ENCODE data around the gene SFMBT2. TPM values are rescaled to one million over a fixed set of nuclear protein-coding genes. Genes with fewer than 3 reads are reported as not detected.

Gene SFMBT2
- total RNA-seq, 1 donor from 2014 or later: 7.0 TPM

DNA sequence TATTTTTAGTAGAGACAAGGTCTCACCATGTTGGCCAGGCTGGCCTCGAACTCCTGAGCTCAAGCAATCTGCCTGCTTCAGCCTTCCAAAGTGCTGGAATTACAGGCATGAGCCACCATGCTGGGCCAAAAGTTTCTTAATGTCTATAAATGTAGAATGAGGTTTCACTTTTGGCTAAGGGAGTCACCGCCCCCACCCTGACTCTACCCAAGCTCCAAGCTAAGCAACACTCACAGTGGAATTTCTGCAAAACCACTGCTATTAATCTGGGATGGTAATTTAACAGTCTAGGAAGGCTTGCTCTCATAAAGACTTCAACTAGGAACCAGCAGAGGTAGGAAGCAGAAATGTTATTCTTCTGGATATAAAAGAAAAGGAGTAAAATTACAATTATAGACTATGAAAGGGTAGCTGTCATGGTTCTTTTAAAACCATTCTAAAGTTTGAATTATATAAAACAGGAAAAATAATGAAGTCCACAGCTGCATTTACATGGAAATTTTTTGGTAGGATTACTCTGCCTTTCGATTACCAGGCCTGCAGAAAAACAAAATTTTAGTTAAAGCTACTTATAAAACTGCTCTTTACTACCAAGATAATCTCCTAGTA lies 211.6 kb downstream of the SFMBT2 start:
- peaks cover 6% of the 10 kb centered on the region for H3K9me3 Mint-ChIP-seq
- no peaks in the 10 kb centered on the region for H3K4me1 Mint-ChIP-seq
- TF ChIP-seq, protein P1, sequence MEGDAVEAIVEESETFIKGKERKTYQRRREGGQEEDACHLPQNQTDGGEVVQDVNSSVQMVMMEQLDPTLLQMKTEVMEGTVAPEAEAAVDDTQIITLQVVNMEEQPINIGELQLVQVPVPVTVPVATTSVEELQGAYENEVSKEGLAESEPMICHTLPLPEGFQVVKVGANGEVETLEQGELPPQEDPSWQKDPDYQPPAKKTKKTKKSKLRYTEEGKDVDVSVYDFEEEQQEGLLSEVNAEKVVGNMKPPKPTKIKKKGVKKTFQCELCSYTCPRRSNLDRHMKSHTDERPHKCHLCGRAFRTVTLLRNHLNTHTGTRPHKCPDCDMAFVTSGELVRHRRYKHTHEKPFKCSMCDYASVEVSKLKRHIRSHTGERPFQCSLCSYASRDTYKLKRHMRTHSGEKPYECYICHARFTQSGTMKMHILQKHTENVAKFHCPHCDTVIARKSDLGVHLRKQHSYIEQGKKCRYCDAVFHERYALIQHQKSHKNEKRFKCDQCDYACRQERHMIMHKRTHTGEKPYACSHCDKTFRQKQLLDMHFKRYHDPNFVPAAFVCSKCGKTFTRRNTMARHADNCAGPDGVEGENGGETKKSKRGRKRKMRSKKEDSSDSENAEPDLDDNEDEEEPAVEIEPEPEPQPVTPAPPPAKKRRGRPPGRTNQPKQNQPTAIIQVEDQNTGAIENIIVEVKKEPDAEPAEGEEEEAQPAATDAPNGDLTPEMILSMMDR (conservative IDR thresholded peaks at IDR 0.05): no peak
- peaks cover 17% of the 10 kb centered on the region for H3K36me3 Mint-ChIP-seq (ENCODE audit: low read depth)
- no peak overlapping the region for H3K27ac Mint-ChIP-seq (ENCODE audit: unreplicated experiment)
- H3K4me3 Mint-ChIP-seq: no peak overlapping the region
- H3K27me3 Mint-ChIP-seq (ENCODE audit: low read depth): no peaks in the 10 kb centered on the region
- no peak for DNase-seq (ENCODE audit: low read depth, low spot score)

DNA sequence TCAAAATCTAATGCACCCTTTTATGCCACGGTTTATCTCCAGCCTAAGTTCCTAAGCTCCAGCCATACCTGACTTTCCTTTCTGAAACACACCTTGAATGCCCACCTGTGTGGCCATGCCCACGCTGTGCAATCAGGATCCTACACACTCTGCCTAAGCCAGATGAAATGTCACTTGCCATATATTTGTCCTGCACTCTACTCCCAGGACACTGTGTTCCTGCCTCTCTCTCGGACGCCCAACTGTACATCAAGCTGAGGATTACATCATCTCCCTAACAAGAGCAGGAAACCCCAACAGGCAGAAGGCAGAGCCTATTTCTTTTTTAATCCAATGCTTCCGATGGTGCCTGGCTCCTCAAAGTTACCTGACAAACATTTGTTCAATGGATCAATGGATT lies 214.6 kb downstream of the SFMBT2 start:
- no peaks in the 10 kb centered on the region for H3K27me3 Mint-ChIP-seq (ENCODE audit: low read depth)
- TF ChIP-seq, protein P1 (conservative IDR thresholded peaks at IDR 0.05): no peak
- H3K27ac Mint-ChIP-seq (ENCODE audit: unreplicated experiment): no peak overlapping the region
- H3K36me3 Mint-ChIP-seq (ENCODE audit: low read depth): peaks cover 17% of the 10 kb centered on the region
- no peak overlapping the region for H3K4me3 Mint-ChIP-seq
- DNase-seq (ENCODE audit: low read depth, low spot score): no peak
- no peaks in the 10 kb centered on the region for H3K4me1 Mint-ChIP-seq
- peaks cover 6% of the 10 kb centered on the region for H3K9me3 Mint-ChIP-seq

- Mint-ChIP-seq H3K27me3 (ENCODE audit: low read depth) (no peaks in the 10 kb centered on the region), H3K27ac (ENCODE audit: unreplicated experiment) (no peak overlapping the region), H3K4me3 (no peak overlapping the region), H3K4me1 (no peaks in the 10 kb centered on the region), H3K36me3 (ENCODE audit: low read depth) (peaks cover 19% of the 10 kb centered on the region), H3K9me3 (peaks cover 6% of the 10 kb centered on the region)
- DNase-seq (ENCODE audit: low read depth, low spot score): no peak
- TF ChIP-seq, protein P1 (conservative IDR thresholded peaks at IDR 0.05): no peak
These were observed 215.7 kb downstream of the SFMBT2 start for GRCh38 chr10:7195118-7195517.

DNA sequence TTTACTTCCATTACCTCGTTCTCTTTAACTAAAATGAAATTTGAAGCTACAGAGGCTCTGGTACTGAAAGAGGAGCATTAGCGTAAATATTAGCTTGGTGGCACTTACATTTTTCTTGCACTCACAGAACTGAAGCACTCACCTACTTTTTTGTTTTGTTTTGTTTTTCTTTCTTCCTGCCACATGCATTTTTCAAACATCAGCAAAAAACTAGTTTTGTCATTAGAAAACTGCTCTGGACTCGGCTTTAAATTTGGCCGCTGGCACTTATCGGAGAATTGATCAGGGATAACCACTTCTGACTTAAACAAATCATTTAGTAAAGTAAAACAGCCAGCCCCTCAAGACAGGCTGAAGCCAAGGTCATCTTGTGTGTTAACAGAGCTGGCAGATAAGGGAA lies 216.3 kb downstream of the SFMBT2 start:
- TF ChIP-seq, protein P1 (conservative IDR thresholded peaks at IDR 0.05): no peak
- DNase-seq (ENCODE audit: low read depth, low spot score): no peak
- peaks cover 19% of the 10 kb centered on the region for H3K36me3 Mint-ChIP-seq (ENCODE audit: low read depth)
- H3K27ac Mint-ChIP-seq (ENCODE audit: unreplicated experiment): no peak overlapping the region
- no peak overlapping the region for H3K4me3 Mint-ChIP-seq
- no peaks in the 10 kb centered on the region for H3K4me1 Mint-ChIP-seq
- H3K9me3 Mint-ChIP-seq: peaks cover 6% of the 10 kb centered on the region
- H3K27me3 Mint-ChIP-seq (ENCODE audit: low read depth): no peaks in the 10 kb centered on the region

DNA sequence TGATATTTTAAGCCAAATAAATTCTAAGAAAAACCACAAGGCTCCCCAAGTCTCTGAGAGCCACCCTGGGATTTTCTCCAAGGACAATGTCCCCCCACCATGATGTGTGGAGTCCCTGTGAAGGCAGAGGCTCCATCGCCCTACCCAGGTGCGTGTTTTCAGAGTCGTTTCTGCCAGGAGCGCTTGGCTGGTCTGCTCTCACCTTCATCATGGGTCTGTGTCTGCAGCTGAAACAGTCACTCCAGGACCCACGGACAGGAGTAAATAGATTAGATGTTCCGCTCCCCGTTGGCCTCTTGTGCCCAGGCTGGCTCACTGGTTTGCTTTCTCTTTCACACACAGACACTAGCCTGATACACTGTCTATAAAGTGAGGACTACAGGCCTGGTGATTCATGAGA lies 217.5 kb downstream of the SFMBT2 start:
- Mint-ChIP-seq H3K4me1 (no peaks in the 10 kb centered on the region), H3K27me3 (ENCODE audit: low read depth) (no peaks in the 10 kb centered on the region), H3K27ac (ENCODE audit: unreplicated experiment) (no peak overlapping the region), H3K9me3 (peaks cover 4% of the 10 kb centered on the region), H3K36me3 (ENCODE audit: low read depth) (peaks cover 18% of the 10 kb centered on the region), H3K4me3 (no peak overlapping the region)
- DNase-seq (ENCODE audit: low read depth, low spot score): no peak
- TF ChIP-seq, protein P1 (conservative IDR thresholded peaks at IDR 0.05): no peak
